T-helper 17 cell (primary cell): ENCODE measurements around the gene KIF1B. TPM values are rescaled to one million over a fixed set of nuclear protein-coding genes. Genes with fewer than 3 reads are reported as not detected.
A peak's percentile ranks its signal among the peaks of the same experiment; 100 is the strongest.

Source experiments
- ATAC-seq: fragments of 150-1000 bp; cut with Tn5 transposase; 2 replicates; pipeline ENCODE4 v1.10.0; 2021; ENCODE audit warnings: mild to moderate bottlenecking, moderate library complexity
- DNase-seq, 3 donors: peaks; one replicate each; pipeline versions ENCODE4 v3.0.0 to v3.0.0-alpha.2; 2020 to 2021
- H3K9me3 ChIP-seq: one replicate; pipeline ENCODE4 v1.7.0; 2013; ENCODE audit warnings: low read length, mild to moderate bottlenecking; ENCODE audit not compliant: control insufficient read depth, poor library complexity, severe bottlenecking
- H3K27ac Mint-ChIP-seq: one replicate; pipeline ENCODE4 v1.8.0; 2022; ENCODE audit warnings: mild to moderate bottlenecking, moderate library complexity, mixed read lengths
- H3K27me3 Mint-ChIP-seq: one replicate; pipeline ENCODE4 v1.8.0; 2022; ENCODE audit warnings: mixed read lengths
- H3K36me3 Mint-ChIP-seq: one replicate; pipeline ENCODE4 v1.8.0; 2022; ENCODE audit warnings: low read depth, mixed read lengths
- H3K4me1 Mint-ChIP-seq: one replicate; pipeline ENCODE4 v1.8.0; 2022; ENCODE audit warnings: mild to moderate bottlenecking, mixed read lengths
- H3K4me3 Mint-ChIP-seq: one replicate; pipeline ENCODE4 v1.8.0; 2022; ENCODE audit warnings: mild to moderate bottlenecking, moderate library complexity, mixed read lengths
- total RNA-seq, 4 donors: library from RNA in 2 of 4; stranded (reverse) in 2 of 4; gene quantifications; one replicate each; pipeline ENCODE4 v1.2.3 and lab custom pipeline; 2022 to 2026

KIF1B gene
- total RNA-seq, 2 donors from 2014 or later, result 10.9 to 13.3 TPM

DNA sequence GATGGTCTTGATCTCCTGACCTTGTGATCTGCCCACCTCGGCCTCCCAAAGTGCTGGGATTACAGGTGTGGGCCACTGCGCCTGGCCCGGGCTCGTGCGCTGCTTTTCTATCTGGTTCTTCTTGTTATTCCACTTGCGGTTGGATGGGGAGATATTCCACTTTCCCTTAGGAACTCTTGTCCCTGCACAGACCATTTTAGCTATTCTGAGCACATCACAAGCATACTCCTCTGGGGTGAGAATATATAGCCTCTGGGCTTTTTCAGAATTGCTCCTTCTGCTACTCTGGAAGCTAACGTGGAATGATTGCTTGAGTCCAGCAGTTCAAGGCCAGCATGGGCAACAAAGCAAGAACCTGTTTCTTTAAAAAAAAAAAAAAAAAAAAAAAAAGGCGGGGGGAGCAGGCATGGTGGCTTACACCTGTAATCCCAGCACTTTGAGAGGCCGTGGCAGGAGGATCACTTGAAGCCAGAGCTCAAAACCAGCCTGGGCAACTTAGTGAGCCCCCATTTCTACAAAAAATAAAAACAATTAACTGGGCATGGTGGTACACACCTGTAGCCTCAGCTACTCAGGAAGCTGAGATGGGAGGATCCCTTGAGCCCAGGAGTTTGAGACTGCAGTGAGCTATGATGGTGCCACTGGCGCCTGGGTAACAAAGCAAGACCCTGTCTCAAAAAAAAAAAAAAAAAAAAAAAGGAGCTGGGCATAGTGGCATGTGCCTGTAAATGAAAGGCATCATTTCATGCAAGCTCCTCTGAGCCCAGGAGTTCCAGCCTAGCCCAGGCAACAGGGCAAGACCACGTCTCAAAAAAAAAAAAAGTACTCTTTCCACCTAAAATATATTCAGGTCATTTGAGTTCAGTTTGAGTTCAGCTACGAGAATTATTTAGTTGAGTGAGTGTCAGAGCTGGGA lies 176.6 kb downstream of the KIF1B start:
- no peaks in the 10 kb centered on the region for H3K27me3 Mint-ChIP-seq
- no peak overlapping the region for H3K4me3 Mint-ChIP-seq
- no peak for ATAC-seq
- H3K36me3 Mint-ChIP-seq, result peaks cover 5% of the 10 kb centered on the region
- no peak overlapping the region for H3K27ac Mint-ChIP-seq
- DNase-seq, result no peak
- no peaks in the 10 kb centered on the region for H3K9me3 ChIP-seq
- peaks cover 2% of the 10 kb centered on the region for H3K4me1 Mint-ChIP-seq

DNA sequence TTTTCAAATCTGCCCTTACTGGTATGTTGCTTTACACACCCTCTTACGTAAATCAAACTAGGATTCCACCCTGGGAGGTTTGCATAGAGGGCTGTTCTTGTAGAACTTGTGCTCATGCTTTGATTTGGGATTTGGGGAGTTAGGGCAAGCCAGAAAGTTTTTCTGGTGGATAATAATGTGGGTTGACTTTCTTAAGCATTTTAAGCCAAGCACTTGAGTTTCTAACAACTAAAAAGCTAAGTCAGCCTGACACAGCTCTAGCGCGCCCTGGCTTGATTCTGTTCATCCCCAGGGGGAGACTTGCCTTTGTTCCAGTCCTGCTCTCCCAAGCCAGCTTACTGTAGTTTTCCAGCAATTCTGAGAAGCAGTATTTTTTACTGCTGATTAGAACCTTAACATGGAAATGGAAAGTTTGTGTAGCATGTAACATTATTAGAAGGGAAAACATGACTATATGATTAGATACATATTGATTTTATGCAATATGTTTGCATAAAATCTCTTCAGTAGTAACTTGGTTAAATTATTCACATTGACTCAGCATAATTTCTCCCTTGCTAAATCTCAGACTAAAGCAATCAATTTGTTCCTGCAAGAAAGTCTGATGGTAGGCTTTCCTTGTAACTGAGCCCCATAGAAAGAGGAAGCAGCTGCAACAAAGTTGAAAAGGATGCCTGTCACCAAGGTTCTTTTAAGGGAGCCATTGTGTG lies 177.5 kb downstream of the KIF1B start:
- Mint-ChIP-seq H3K27ac (no peak overlapping the region), H3K36me3 (peaks cover 5% of the 10 kb centered on the region), H3K4me3 (no peak overlapping the region), H3K27me3 (no peaks in the 10 kb centered on the region), H3K4me1 (peaks cover 2% of the 10 kb centered on the region)
- ATAC-seq (peak; percentile 35), DNase-seq (no peak)
- no peaks in the 10 kb centered on the region for H3K9me3 ChIP-seq

DNA sequence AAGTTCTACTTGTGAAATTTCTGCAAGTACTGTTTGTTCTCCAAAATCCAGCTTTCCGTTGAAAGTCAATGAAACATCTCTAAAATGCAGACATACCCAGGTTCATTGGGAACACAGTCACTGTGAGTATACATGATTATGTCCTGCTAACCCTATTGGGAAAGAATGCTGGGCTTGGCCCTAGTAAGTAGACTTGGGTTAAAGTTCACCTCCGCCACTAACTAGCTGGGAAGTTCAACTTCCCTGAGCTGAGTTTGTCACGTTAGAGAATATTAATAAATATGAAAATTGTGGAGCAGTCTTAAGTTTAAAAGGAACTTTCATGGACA lies 178.0 kb downstream of the KIF1B start:
- H3K4me1 Mint-ChIP-seq, result no peaks in the 10 kb centered on the region
- H3K36me3 Mint-ChIP-seq, result no peaks in the 10 kb centered on the region
- no peak for DNase-seq
- H3K27ac Mint-ChIP-seq, result no peak overlapping the region
- H3K27me3 Mint-ChIP-seq, result no peaks in the 10 kb centered on the region
- ATAC-seq, result no peak
- H3K9me3 ChIP-seq, result no peaks in the 10 kb centered on the region
- no peak overlapping the region for H3K4me3 Mint-ChIP-seq

DNA sequence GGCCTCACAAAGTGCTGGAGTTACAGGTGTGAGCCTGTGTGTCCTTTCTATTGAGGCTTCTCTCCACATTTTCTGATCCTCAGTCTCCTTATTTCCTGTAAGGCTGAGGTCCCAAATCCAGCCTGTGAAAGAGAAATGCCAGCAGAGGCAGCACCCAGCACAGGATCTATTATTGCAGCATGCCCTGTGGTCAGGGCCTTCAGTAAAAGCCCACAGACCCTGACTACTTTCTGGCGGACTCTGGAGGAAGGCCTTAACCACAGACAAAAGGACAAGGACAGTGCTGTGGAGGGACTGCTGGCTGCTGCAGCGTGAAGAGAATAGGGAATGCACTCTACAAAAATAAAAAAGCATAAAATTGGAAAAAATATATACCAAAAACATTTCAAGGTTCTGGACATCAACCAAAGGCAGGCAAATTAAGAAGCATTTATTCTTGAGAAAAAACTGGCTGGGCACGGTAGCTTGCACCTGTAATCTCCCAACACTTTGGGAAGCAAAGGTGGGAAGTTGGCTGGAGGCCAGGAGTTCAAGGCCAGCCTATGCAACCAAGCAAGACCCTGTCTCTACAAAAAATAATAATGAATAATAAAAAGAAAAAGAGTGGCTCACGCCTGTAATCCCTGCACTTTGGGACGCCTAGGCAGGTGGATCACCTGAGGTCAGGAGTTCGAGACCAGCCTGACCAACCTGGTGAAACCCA lies 179.1 kb downstream of the KIF1B start:
- no peaks in the 10 kb centered on the region for H3K36me3 Mint-ChIP-seq
- DNase-seq (no peak), ATAC-seq (no peak)
- no peak overlapping the region for H3K27ac Mint-ChIP-seq
- H3K4me3 Mint-ChIP-seq, result no peak overlapping the region
- H3K9me3 ChIP-seq, result no peaks in the 10 kb centered on the region
- no peaks in the 10 kb centered on the region for H3K27me3 Mint-ChIP-seq
- no peaks in the 10 kb centered on the region for H3K4me1 Mint-ChIP-seq

DNA sequence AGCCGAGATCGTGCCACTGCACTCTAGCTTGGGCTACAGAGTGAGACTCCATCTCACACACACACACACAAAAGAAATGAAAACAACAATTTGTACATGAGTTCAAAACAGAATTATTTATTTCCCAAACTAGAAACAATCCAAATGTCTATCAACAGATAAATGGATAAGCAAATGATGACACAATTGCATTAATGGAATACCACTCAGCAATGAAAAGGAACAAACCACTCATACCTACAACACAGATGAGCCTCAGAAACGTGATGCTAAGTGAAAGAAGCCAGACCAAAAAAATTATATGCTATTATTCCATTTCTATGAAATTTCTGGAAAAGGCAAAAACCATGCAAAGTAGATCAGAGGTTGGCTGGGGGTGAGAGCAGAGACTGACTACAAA lies 186.5 kb downstream of the KIF1B start:
- Mint-ChIP-seq H3K27ac (no peak overlapping the region), H3K4me1 (peaks cover 15% of the 10 kb centered on the region), H3K4me3 (no peak overlapping the region), H3K27me3 (no peaks in the 10 kb centered on the region), H3K36me3 (no peaks in the 10 kb centered on the region)
- H3K9me3 ChIP-seq, result no peaks in the 10 kb centered on the region
- ATAC-seq (no peak), DNase-seq (no peak)

DNA sequence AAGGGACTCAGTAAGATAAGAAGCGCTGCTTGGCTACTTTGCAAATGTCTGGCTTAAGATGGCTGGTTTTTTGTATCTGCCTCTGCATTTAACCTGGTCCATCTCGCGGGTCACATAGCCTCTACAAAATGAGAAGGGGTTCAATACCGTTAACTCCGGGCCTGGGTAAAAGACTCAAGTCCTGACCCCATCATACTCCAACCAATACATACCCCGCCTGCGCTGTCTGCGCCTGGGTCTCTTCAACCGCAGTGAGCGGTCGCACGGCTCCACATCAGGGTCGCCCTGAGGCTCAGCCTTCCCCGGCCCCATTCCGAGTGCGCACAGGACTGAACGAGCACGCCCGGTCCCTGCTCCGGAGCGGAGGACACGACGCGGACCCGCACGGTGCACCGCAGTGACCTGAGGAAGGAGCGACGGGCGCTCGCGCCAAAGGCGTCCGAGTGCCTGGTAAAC lies 187.9 kb downstream of the KIF1B start:
- ATAC-seq, result peak; percentile 47
- H3K27me3 Mint-ChIP-seq, result no peaks in the 10 kb centered on the region
- H3K4me3 Mint-ChIP-seq, result peak overlapping the region; percentile 91
- no peak for DNase-seq
- no peaks in the 10 kb centered on the region for H3K36me3 Mint-ChIP-seq
- H3K27ac Mint-ChIP-seq, result peak overlapping the region; percentile 88
- peaks cover 15% of the 10 kb centered on the region for H3K4me1 Mint-ChIP-seq
- no peaks in the 10 kb centered on the region for H3K9me3 ChIP-seq

DNA sequence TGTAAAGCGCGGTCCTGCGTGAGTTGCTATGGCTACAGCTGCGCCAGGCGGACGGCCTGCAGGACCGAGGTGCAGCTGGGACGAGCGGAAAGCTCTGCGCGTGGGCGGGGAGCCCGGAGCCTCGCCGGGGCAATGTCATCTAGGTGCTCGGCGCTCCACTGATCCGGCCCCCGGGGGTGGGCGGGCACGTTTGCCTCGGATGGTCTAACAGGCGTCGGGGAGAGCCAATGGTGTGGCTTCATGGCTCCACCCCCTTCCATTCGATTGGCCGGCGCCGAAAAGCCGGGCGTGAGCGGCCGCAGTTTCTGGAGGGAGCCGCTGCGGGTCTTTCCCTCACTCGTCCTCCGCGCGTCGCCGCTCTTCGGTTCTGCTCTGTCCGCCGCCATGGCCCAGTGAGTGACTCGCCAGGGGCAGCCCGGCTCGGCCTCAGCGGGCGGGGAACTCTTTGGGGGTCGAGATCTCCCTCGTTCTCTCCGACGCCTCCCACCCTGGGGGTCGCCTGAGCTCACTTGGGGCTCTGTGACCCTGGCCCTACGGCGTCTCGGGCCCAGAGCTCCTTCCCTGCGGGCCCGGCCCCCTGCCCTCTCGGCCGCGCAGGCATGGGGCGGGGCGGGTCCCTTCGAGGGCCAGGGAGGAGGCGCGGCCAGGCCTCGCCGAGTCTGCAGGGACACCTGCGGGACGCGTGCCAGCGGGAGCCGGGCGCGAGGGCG lies 188.5 kb downstream of the KIF1B start, which contains the start of gene PGD:
Gene PGD (plus strand): TSS at position 331 of the 710 bp plus-strand sequence. CDS start 54 bp downstream, at position 385.
- DNase-seq (peak; percentile 93), ATAC-seq (peak; percentile 98)
- peak within 1 kb of the TSS; percentile 93 for H3K4me3 Mint-ChIP-seq
- H3K27me3 Mint-ChIP-seq, result no peaks in the 10 kb centered on the region
- peaks cover 1% of the 10 kb centered on the region for H3K36me3 Mint-ChIP-seq
- peak within 1 kb of the TSS; percentile 88 for H3K27ac Mint-ChIP-seq
- no peaks in the 10 kb centered on the region for H3K9me3 ChIP-seq
- H3K4me1 Mint-ChIP-seq, result peaks cover 19% of the 10 kb centered on the region

DNA sequence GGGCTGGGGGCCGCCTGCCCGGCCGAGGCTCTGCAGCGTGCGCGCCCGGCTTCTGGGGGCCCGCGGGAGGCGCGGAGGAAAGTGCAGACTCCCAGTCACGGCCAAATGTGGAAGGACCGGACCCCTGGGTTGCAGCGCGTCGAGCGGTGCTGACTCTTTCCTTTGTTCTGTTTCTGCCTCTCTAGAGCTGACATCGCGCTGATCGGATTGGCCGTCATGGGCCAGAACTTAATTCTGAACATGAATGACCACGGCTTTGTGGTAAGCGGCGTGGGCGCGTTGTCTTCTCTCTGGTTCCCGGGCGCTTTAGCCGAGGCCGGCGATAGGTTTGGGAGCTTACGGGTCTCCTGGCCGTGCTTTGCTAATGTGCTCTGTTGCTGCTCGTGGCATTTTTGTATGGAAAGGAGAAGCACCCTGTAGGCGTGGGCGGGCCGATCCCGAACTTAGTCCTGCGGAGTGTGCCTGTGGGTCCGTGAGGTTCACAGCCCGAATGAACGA lies 189.1 kb downstream of the KIF1B start:
- Mint-ChIP-seq H3K4me3 (peak overlapping the region; percentile 93), H3K36me3 (peaks cover 2% of the 10 kb centered on the region), H3K27me3 (no peaks in the 10 kb centered on the region), H3K27ac (peak overlapping the region; percentile 43), H3K4me1 (peaks cover 19% of the 10 kb centered on the region)
- H3K9me3 ChIP-seq, result no peaks in the 10 kb centered on the region
- ATAC-seq (no peak), DNase-seq (no peak)

DNA sequence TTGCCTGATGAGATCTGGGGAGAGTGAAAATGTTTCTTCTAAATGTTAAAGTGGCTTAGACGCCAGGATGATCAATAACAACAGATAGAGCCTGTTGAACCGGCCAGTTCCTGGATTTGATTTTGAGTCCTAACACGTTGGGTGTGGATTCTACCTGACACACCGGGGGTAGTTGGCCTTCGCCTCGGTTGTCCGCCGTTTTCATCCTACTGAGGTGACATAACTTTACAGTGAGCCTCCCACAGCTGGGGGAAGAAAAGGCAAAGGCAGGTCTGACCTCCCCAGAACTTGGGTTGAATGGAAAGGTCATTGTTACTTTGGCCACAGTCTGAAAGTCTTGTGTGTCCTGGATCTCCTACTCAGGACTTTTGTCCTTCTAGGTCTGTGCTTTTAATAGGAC lies 189.6 kb downstream of the KIF1B start:
- DNase-seq, result no peak
- no peaks in the 10 kb centered on the region for H3K9me3 ChIP-seq
- Mint-ChIP-seq H3K27ac (peak overlapping the region; percentile 43), H3K27me3 (no peaks in the 10 kb centered on the region), H3K36me3 (peaks cover 2% of the 10 kb centered on the region), H3K4me3 (peak overlapping the region; percentile 93), H3K4me1 (peaks cover 19% of the 10 kb centered on the region)
- no peak for ATAC-seq

DNA sequence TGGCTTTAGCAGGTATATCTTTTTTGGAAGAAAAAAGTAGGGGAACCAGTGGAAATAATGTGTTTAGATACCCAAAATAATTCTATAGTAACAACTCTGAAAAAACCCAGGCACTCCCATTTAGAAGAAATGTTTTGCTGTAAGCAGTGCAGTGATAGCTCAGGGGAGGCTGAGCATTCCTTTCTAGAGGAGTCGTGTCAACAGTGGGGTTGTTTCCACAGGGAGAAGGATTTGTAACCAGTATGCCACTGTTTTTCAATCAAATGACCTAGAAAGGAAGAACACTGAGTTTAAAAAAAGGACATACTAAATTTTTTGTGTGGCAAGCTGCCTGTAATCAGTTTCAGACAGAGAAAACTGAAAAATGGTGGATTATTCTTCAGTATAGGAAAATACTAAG lies 190.9 kb downstream of the KIF1B start:
- H3K9me3 ChIP-seq, result no peaks in the 10 kb centered on the region
- no peak for DNase-seq
- Mint-ChIP-seq H3K36me3 (peaks cover 2% of the 10 kb centered on the region), H3K27me3 (no peaks in the 10 kb centered on the region), H3K4me1 (peaks cover 19% of the 10 kb centered on the region), H3K27ac (no peak overlapping the region), H3K4me3 (no peak overlapping the region)
- ATAC-seq, result no peak

DNA sequence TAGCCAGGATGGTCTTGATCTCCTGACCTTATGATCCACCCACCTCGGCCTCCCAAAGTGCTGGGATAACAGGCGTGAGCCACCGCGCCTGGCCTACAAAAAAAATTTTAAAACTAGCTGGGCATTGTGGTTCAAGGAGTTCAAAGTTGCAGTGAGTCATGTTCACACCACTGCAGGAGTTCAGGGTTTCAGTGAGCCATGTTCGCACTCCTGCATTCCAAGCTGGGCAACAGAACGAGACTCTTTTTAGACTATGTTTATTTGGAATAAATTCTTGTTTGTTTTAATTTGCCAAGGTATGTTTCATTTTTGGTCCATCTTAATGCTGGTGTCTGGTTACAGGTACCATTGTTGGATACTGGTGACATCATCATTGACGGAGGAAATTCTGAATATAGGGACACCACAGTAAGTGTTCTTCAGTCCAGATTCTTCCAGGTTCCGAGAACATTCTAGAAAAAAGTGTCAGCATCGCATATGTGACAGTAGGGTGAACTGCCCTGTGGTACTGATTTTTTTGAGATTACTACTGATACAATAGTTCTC lies 192.4 kb downstream of the KIF1B start:
- no peak for DNase-seq
- no peak for ATAC-seq
- Mint-ChIP-seq H3K27me3 (no peaks in the 10 kb centered on the region), H3K4me1 (peaks cover 19% of the 10 kb centered on the region), H3K4me3 (no peak overlapping the region), H3K36me3 (peaks cover 2% of the 10 kb centered on the region), H3K27ac (no peak overlapping the region)
- no peaks in the 10 kb centered on the region for H3K9me3 ChIP-seq

DNA sequence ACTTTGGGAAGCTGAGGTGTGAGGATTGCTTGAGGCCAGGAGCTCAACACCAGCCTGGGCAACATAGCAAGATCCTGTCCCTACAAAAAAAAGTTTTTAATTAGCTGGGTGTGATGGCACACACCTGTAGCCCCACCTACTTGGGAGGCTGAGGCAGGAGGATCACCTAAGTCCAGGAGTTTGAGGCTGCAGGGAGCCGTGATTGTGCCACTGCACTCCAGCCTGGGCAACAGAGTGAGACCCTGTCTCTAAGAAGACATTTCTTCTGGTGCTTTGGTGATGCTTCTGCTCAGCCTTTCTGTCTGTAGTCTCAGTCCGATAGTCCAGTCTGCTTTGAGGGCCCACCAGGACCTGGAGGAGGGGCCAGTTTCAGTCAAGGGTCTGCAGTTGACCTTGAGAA lies 196.8 kb downstream of the KIF1B start:
- no peaks in the 10 kb centered on the region for H3K27me3 Mint-ChIP-seq

More for the DNA sequence above, 196.8 kb downstream of the KIF1B start:
- no peaks in the 10 kb centered on the region for H3K9me3 ChIP-seq
- H3K27ac Mint-ChIP-seq, result no peak overlapping the region
- no peak overlapping the region for H3K4me3 Mint-ChIP-seq
- H3K36me3 Mint-ChIP-seq, result peaks cover 3% of the 10 kb centered on the region
- ATAC-seq (no peak), DNase-seq (no peak)
- H3K4me1 Mint-ChIP-seq, result peaks cover 4% of the 10 kb centered on the region
